Pericardium fibroblast (primary cell): ENCODE measurements around the gene GPATCH2. TPM values are rescaled to one million over a fixed set of nuclear protein-coding genes. Genes with fewer than 3 reads are reported as not detected.

Experiments used
- total RNA-seq: library from RNA; depleted of rRNA; stranded (reverse); fragments of >200 nt; gene quantifications from 2 replicates; pipeline ENCODE4 v1.2.3, GENCODE V29; 2015

Gene GPATCH2
- total RNA-seq, result 6.6 and 7.0 TPM in 2 replicates

GRCh38 chr1:217630711-217631591, at the start of gene GPATCH2, which contains the start of gene SPATA17:
Gene GPATCH2, minus strand, starts transcription at chr1:217631090. Its CDS starts 119 bp downstream, at chr1:217630971.
Gene SPATA17, plus strand, starts transcription at chr1:217631344. Its CDS starts 35 bp downstream, at chr1:217631379.

Other genes starting within 250 kb of the GPATCH2 start
- 0.12 and 5.0 TPM in 2 replicates for gene SPATA17, start 254 bp upstream of the GPATCH2 start, total RNA-seq